GM23338 (cell line): ENCODE results near the gene SLC44A1.

Experiments used
- CREB1 ChIP-seq: fragments of 250-450 bp; sonication (Bioruptor Pico); IDR thresholded peaks from 2 replicates; pipeline ENCODE4 v1.5.0; 2020; ENCODE audit warnings: low read depth, mild to moderate bottlenecking, moderate library complexity
- EZH2 ChIP-seq: fragments of 200-600 bp; sonication (generic); IDR thresholded peaks from one replicate; pipeline ENCODE4 v1.8.0; 2017; ENCODE audit warnings: antibody characterized with exemption, mild to moderate bottlenecking, low read depth; ENCODE audit not compliant: unreplicated experiment
- EZH2phosphoT487 ChIP-seq: fragments of 200-600 bp; sonication (generic); IDR thresholded peaks from one replicate; pipeline ENCODE4 v1.8.1; 2018; ENCODE audit warnings: antibody characterized with exemption; ENCODE audit not compliant: unreplicated experiment
- NANOG ChIP-seq: IDR thresholded peaks from 2 replicates; pipeline ENCODE4 v1.6.1; 2016; ENCODE audit warnings: antibody characterized with exemption, borderline replicate concordance
- POLR2AphosphoS5 ChIP-seq: IDR thresholded peaks from 2 replicates; pipeline ENCODE4 v1.6.1; 2016; ENCODE audit warnings: antibody characterized with exemption, low read depth
- ZNF331 ChIP-seq: fragments of 250-450 bp; sonication (Bioruptor Pico); IDR thresholded peaks from 2 replicates; pipeline ENCODE4 v1.5.0; 2020; ENCODE audit warnings: low read depth, mild to moderate bottlenecking, moderate library complexity
- TF ChIP-seq, protein P1 (sequence below), 2 experiments: fragments of 200-600 bp in 1 of 2; sonication (generic) in 1 of 2; conservative IDR thresholded peaks; 2 replicates each; pipeline versions ENCODE4 v1.5.1 to v1.6.1; 2016 to 2017; ENCODE audit warnings: antibody characterized with exemption in 2 of 2, low read depth in 2 of 2, mild to moderate bottlenecking in 2 of 2, moderate library complexity in 1 of 2
- TF ChIP-seq, protein P2 (sequence below): IDR thresholded peaks from 2 replicates; pipeline ENCODE4 v1.6.1; 2016; ENCODE audit warnings: antibody characterized with exemption
- TF ChIP-seq, protein P3 (sequence below): IDR thresholded peaks from one replicate; pipeline ENCODE4 v1.6.1; 2018; ENCODE audit warnings: antibody characterized with exemption; ENCODE audit not compliant: unreplicated experiment

DNA sequence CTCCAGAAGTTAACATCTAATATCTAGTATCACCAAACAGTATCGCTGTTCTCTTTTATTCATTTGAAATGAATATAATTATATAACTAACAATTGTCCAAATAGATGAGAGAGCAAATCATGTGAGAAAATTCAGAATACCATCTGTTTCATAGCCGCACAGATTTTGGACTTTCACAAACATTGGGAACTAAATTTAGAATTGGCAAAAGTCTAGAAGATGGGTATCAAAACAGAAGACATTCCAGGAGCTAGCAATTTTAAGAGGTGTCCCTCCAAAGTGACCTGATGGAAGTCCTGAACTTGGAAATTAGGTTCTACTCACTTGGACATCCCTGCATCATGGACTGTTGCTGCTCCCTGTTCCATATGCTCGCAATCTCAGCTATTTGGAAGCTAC lies 146.4 kb downstream of the SLC44A1 start:
- no peak for TF ChIP-seq POLR2AphosphoS5
- no peak for TF ChIP-seq ZNF331 (CRISPR knock-in tag)
- TF ChIP-seq EZH2phosphoT487 = no peak
- TF ChIP-seq, protein P1, sequence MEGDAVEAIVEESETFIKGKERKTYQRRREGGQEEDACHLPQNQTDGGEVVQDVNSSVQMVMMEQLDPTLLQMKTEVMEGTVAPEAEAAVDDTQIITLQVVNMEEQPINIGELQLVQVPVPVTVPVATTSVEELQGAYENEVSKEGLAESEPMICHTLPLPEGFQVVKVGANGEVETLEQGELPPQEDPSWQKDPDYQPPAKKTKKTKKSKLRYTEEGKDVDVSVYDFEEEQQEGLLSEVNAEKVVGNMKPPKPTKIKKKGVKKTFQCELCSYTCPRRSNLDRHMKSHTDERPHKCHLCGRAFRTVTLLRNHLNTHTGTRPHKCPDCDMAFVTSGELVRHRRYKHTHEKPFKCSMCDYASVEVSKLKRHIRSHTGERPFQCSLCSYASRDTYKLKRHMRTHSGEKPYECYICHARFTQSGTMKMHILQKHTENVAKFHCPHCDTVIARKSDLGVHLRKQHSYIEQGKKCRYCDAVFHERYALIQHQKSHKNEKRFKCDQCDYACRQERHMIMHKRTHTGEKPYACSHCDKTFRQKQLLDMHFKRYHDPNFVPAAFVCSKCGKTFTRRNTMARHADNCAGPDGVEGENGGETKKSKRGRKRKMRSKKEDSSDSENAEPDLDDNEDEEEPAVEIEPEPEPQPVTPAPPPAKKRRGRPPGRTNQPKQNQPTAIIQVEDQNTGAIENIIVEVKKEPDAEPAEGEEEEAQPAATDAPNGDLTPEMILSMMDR (conservative IDR thresholded peaks at IDR 0.05; ENCODE audit: low read depth in 2 of 2) = no peak
- TF ChIP-seq, protein P2, sequence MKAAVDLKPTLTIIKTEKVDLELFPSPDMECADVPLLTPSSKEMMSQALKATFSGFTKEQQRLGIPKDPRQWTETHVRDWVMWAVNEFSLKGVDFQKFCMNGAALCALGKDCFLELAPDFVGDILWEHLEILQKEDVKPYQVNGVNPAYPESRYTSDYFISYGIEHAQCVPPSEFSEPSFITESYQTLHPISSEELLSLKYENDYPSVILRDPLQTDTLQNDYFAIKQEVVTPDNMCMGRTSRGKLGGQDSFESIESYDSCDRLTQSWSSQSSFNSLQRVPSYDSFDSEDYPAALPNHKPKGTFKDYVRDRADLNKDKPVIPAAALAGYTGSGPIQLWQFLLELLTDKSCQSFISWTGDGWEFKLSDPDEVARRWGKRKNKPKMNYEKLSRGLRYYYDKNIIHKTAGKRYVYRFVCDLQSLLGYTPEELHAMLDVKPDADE = no peak
- TF ChIP-seq, protein P3, sequence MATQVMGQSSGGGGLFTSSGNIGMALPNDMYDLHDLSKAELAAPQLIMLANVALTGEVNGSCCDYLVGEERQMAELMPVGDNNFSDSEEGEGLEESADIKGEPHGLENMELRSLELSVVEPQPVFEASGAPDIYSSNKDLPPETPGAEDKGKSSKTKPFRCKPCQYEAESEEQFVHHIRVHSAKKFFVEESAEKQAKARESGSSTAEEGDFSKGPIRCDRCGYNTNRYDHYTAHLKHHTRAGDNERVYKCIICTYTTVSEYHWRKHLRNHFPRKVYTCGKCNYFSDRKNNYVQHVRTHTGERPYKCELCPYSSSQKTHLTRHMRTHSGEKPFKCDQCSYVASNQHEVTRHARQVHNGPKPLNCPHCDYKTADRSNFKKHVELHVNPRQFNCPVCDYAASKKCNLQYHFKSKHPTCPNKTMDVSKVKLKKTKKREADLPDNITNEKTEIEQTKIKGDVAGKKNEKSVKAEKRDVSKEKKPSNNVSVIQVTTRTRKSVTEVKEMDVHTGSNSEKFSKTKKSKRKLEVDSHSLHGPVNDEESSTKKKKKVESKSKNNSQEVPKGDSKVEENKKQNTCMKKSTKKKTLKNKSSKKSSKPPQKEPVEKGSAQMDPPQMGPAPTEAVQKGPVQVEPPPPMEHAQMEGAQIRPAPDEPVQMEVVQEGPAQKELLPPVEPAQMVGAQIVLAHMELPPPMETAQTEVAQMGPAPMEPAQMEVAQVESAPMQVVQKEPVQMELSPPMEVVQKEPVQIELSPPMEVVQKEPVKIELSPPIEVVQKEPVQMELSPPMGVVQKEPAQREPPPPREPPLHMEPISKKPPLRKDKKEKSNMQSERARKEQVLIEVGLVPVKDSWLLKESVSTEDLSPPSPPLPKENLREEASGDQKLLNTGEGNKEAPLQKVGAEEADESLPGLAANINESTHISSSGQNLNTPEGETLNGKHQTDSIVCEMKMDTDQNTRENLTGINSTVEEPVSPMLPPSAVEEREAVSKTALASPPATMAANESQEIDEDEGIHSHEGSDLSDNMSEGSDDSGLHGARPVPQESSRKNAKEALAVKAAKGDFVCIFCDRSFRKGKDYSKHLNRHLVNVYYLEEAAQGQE = no peak
- TF ChIP-seq EZH2 = no peak
- TF ChIP-seq NANOG = no peak
- TF ChIP-seq CREB1 (CRISPR knock-in tag) = no peak
